HepG2 (cell line): ENCODE results near the gene PHF23. TPM values are rescaled to one million over a fixed set of nuclear protein-coding genes. Genes with fewer than 3 reads are reported as not detected.

ENCODE experiments used
- CREM ChIP-seq, 2 experiments: sonication (generic) in 1 of 2; formaldehyde crosslinking in 1 of 2; IDR thresholded peaks; 2 replicates each; pipeline versions ENCODE4 v1.4.0 to v1.6.1; 2016 to 2020; ENCODE audit warnings: antibody characterized with exemption in 1 of 2, mild to moderate bottlenecking in 1 of 2, missing genetic modification reagents in 1 of 2
- ELF1 ChIP-seq: sonication (generic); formaldehyde crosslinking; IDR thresholded peaks from 2 replicates; pipeline ENCODE4 v1.4.0; 2020; ENCODE audit warnings: missing genetic modification reagents
- EP300 ChIP-seq, 3 experiments: sonication (generic) in 1 of 3; formaldehyde crosslinking in 1 of 3; IDR thresholded peaks; 2 replicates each; pipeline versions ENCODE4 v1.5.1 to v1.6.1; 2011 to 2020; ENCODE audit warnings: low read depth in 2 of 3, low read length in 2 of 3, borderline replicate concordance in 1 of 3, improper control_type of control experiment in 1 of 3, mild to moderate bottlenecking in 1 of 3, missing genetic modification reagents in 1 of 3, moderate library complexity in 1 of 3
- IKZF4 ChIP-seq: sonication (generic); formaldehyde crosslinking; IDR thresholded peaks from 2 replicates; pipeline ENCODE4 v1.5.1; 2020; ENCODE audit warnings: borderline replicate concordance, mild to moderate bottlenecking, low read depth, missing genetic modification reagents; ENCODE audit errors: not compliant biosample characterization
- ONECUT2 ChIP-seq: sonication (generic); formaldehyde crosslinking; IDR thresholded peaks from 2 replicates; pipeline ENCODE4 v1.4.0; 2020; ENCODE audit warnings: missing genetic modification reagents
- RFX1 ChIP-seq: fragments of 450-650 bp; IDR thresholded peaks from 2 replicates; pipeline ENCODE4 v1.6.1; 2017
- SMAD3 ChIP-seq: sonication (generic); formaldehyde crosslinking; IDR thresholded peaks from 2 replicates; pipeline ENCODE4 v1.4.0; 2020; ENCODE audit warnings: missing genetic modification reagents
- WIZ ChIP-seq: sonication (generic); formaldehyde crosslinking; IDR thresholded peaks from 2 replicates; pipeline ENCODE4 v1.5.1; 2020; ENCODE audit warnings: mild to moderate bottlenecking, missing genetic modification reagents
- YY1 ChIP-seq: IDR thresholded peaks from 2 replicates; pipeline ENCODE4 v1.6.1; 2011; ENCODE audit warnings: low read length, low read depth, moderate library complexity, mild to moderate bottlenecking; ENCODE audit not compliant: insufficient read depth, insufficient replicate concordance
- ZC3H4 ChIP-seq: sonication (generic); formaldehyde crosslinking; IDR thresholded peaks from 2 replicates; pipeline ENCODE4 v1.4.0; 2020; ENCODE audit warnings: missing genetic modification reagents, borderline replicate concordance
- ZFP62 ChIP-seq: sonication (generic); formaldehyde crosslinking; IDR thresholded peaks from 2 replicates; pipeline ENCODE4 v1.4.0; 2020; ENCODE audit warnings: missing genetic modification reagents
- ZNF160 ChIP-seq: sonication (generic); formaldehyde crosslinking; IDR thresholded peaks from 2 replicates; pipeline ENCODE4 v1.8.0; 2022; ENCODE audit warnings: mild to moderate bottlenecking, inconsistent platforms, missing genetic modification reagents
- ZNF282 ChIP-seq: fragments of 450-650 bp; IDR thresholded peaks from 2 replicates; pipeline ENCODE4 v1.6.1; 2018; ENCODE audit not compliant: partially characterized antibody
- ZNF510 ChIP-seq: sonication (generic); formaldehyde crosslinking; IDR thresholded peaks from 2 replicates; pipeline ENCODE4 v1.4.0; 2020; ENCODE audit warnings: low read depth, mild to moderate bottlenecking, missing genetic modification reagents
- ZNF567 ChIP-seq: sonication (generic); formaldehyde crosslinking; IDR thresholded peaks from 2 replicates; pipeline ENCODE4 v1.8.1; 2023; ENCODE audit warnings: mild to moderate bottlenecking, missing genetic modification reagents, borderline replicate concordance
- ZNF570 ChIP-seq: sonication (generic); formaldehyde crosslinking; IDR thresholded peaks from 2 replicates; pipeline ENCODE4 v1.4.0; 2020; ENCODE audit warnings: mild to moderate bottlenecking, missing genetic modification reagents, borderline replicate concordance
- ZNF749 ChIP-seq: sonication (generic); formaldehyde crosslinking; IDR thresholded peaks from 2 replicates; pipeline ENCODE4 v1.8.0; 2022; ENCODE audit warnings: mild to moderate bottlenecking, missing genetic modification reagents, moderate library complexity, borderline replicate concordance
- polyA plus RNA-seq, 8 experiments: library from polyadenylated mRNA; depleted of rRNA in 3 of 8; stranded (reverse) in 7 of 8; unstranded in 1 of 8; fragments of >200 nt; fragmentation: Illumina TruSeq in 4 of 8; extraction: Trizol in 4 of 8; gene quantifications; 2 replicates each; pipeline versions ENCODE4 v1.2.1 to v1.2.3, GENCODE V29; 2011 to 2016; ENCODE audit warnings: low read depth in 4 of 8, missing spikeins in 1 of 8, mixed read lengths in 1 of 8; ENCODE audit not compliant: insufficient read depth in 1 of 8
- total RNA-seq, 5 experiments: library from RNA; depleted of rRNA; stranded (reverse); fragments of >200 nt; fragmentation: Illumina TruSeq; extraction: Trizol; gene quantifications; 2 replicates each; pipeline ENCODE4 v1.2.3, GENCODE V29; 2016; ENCODE audit warnings: low read depth in 1 of 5
- TF ChIP-seq, protein P1 (sequence below): sonication (generic); formaldehyde crosslinking; IDR thresholded peaks from 2 replicates; pipeline ENCODE4 v1.4.0; 2020; ENCODE audit warnings: low read depth, missing genetic modification reagents
- TF ChIP-seq, protein P2 (sequence below): sonication (generic); formaldehyde crosslinking; IDR thresholded peaks from 2 replicates; pipeline ENCODE4 v1.4.0; 2020; ENCODE audit warnings: missing genetic modification reagents
- TF ChIP-seq, protein P3 (sequence below): sonication (generic); formaldehyde crosslinking; IDR thresholded peaks from 2 replicates; pipeline ENCODE4 v1.5.0; 2020; ENCODE audit warnings: missing genetic modification reagents
- TF ChIP-seq, protein P4 (sequence below): sonication (generic); IDR thresholded peaks from 2 replicates; pipeline ENCODE4 v1.6.1; 2016; ENCODE audit warnings: low read depth, borderline replicate concordance

Gene PHF23
- total and polyA plus RNA-seq, 2 of the 13 experiments (the other 11 are each of a cell fraction or from before 2014, with no cell fraction given) = 27.6 to 33.2 TPM

GRCh38 chr17:7242717-7243452 is 3.6 kb upstream of the PHF23 start (continued):
- TF ChIP-seq, protein P1, sequence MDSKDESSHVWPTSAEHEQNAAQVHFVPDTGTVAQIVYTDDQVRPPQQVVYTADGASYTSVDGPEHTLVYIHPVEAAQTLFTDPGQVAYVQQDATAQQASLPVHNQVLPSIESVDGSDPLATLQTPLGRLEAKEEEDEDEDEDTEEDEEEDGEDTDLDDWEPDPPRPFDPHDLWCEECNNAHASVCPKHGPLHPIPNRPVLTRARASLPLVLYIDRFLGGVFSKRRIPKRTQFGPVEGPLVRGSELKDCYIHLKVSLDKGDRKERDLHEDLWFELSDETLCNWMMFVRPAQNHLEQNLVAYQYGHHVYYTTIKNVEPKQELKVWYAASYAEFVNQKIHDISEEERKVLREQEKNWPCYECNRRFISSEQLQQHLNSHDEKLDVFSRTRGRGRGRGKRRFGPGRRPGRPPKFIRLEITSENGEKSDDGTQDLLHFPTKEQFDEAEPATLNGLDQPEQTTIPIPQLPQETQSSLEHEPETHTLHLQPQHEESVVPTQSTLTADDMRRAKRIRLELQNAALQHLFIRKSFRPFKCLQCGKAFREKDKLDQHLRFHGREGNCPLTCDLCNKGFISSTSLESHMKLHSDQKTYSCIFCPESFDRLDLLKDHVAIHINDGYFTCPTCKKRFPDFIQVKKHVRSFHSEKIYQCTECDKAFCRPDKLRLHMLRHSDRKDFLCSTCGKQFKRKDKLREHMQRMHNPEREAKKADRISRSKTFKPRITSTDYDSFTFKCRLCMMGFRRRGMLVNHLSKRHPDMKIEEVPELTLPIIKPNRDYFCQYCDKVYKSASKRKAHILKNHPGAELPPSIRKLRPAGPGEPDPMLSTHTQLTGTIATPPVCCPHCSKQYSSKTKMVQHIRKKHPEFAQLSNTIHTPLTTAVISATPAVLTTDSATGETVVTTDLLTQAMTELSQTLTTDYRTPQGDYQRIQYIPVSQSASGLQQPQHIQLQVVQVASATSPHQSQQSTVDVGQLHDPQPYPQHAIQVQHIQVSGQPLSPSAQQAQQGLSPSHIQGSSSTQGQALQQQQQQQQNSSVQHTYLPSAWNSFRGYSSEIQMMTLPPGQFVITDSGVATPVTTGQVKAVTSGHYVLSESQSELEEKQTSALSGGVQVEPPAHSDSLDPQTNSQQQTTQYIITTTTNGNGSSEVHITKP (CRISPR knock-in tag) = 0 out of 2 replicates have a peak, but pooled peaks have one; percentile 32
- peak; percentile 73 for TF ChIP-seq YY1
- TF ChIP-seq, protein P2, sequence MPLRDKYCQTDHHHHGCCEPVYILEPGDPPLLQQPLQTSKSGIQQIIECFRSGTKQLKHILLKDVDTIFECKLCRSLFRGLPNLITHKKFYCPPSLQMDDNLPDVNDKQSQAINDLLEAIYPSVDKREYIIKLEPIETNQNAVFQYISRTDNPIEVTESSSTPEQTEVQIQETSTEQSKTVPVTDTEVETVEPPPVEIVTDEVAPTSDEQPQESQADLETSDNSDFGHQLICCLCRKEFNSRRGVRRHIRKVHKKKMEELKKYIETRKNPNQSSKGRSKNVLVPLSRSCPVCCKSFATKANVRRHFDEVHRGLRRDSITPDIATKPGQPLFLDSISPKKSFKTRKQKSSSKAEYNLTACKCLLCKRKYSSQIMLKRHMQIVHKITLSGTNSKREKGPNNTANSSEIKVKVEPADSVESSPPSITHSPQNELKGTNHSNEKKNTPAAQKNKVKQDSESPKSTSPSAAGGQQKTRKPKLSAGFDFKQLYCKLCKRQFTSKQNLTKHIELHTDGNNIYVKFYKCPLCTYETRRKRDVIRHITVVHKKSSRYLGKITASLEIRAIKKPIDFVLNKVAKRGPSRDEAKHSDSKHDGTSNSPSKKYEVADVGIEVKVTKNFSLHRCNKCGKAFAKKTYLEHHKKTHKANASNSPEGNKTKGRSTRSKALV (CRISPR knock-in tag) = no peak
- TF ChIP-seq CREM (IDR thresholded peaks at IDR 0.05) = peak; percentile 55
- TF ChIP-seq CREM (CRISPR knock-in tag; IDR thresholded peaks at IDR 0.05) = no peak
- TF ChIP-seq ZNF570 (CRISPR knock-in tag) = no peak
- TF ChIP-seq ZNF567 = no peak
- peak; percentile 24; the same call in 1 of the 2 replicates for TF ChIP-seq ZNF749 (CRISPR knock-in tag)
- TF ChIP-seq ONECUT2 (CRISPR knock-in tag) = no peak
- no peak for TF ChIP-seq ZFP62 (CRISPR knock-in tag)
- no peak for TF ChIP-seq IKZF4
- TF ChIP-seq, protein P3, sequence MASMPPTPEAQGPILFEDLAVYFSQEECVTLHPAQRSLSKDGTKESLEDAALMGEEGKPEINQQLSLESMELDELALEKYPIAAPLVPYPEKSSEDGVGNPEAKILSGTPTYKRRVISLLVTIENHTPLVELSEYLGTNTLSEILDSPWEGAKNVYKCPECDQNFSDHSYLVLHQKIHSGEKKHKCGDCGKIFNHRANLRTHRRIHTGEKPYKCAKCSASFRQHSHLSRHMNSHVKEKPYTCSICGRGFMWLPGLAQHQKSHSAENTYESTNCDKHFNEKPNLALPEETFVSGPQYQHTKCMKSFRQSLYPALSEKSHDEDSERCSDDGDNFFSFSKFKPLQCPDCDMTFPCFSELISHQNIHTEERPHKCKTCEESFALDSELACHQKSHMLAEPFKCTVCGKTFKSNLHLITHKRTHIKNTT (CRISPR knock-in tag) = no peak
- peak; percentile 94 for TF ChIP-seq SMAD3
- peak; percentile 53; the same call in 1 of the 2 replicates for TF ChIP-seq ELF1 (CRISPR knock-in tag)
- TF ChIP-seq ZNF282 = no peak
- TF ChIP-seq EP300 (IDR thresholded peaks at IDR 0.05; ENCODE audit: low read depth in 2 of 2, low read length in 2 of 2) = peak; percentile 48 to 53; a peak in 2 of 4 replicates
- peak; percentile 28; the same call in 1 of the 2 replicates for TF ChIP-seq EP300 (CRISPR knock-in tag; IDR thresholded peaks at IDR 0.05; ENCODE audit: borderline replicate concordance)
- TF ChIP-seq RFX1 = no peak
- TF ChIP-seq ZNF510 (CRISPR knock-in tag) = no peak
- TF ChIP-seq ZC3H4 (CRISPR knock-in tag) = 0 out of 2 replicates have a peak, but pooled peaks have one; percentile 37
- TF ChIP-seq, protein P4, sequence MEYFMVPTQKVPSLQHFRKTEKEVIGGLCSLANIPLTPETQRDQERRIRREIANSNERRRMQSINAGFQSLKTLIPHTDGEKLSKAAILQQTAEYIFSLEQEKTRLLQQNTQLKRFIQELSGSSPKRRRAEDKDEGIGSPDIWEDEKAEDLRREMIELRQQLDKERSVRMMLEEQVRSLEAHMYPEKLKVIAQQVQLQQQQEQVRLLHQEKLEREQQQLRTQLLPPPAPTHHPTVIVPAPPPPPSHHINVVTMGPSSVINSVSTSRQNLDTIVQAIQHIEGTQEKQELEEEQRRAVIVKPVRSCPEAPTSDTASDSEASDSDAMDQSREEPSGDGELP = peak; percentile 92; the same call in 1 of the 2 replicates
- no peak for TF ChIP-seq WIZ (CRISPR knock-in tag)
- peak; percentile 56; the same call in 1 of the 2 replicates for TF ChIP-seq ZNF160 (CRISPR knock-in tag)
